Measurements from ENCODE around the gene SOD2.
"Not testable (repeated sequence)": the region's sequence is repeated elsewhere in the genome, so short reads cannot be mapped to it uniquely, and the experiment has no call there.

GRCh38 chr6:159676236-159676635 lies 16.8 kb downstream of the SOD2 start:
- TF ChIP-seq CTCF, POLR2A (IDR thresholded peaks at IDR 0.05): not testable (repeated sequence)
